Measurements from ENCODE around the gene LRRC8A.
"Not testable (repeated sequence)": the region's sequence is repeated elsewhere in the genome, so short reads cannot be mapped to it uniquely, and the experiment has no call there.

LRRC8A gene

DNA sequence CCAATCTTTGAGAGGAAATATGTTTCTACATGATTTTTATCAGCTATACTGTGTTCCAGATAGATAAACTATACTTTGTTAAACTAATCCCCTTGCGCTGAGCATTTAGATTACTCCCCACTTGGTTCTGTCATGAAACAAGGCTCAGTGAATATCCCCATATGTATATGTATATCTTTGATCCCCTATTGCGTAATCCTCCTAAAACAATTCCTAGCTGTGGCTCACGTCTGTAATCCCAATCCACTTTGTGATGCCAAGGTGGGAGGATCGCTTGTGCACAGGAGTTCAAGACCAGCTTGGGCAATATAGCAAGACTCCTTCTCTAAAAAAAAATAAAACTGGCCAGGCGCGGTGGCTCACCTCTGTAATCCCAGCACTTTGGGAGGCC is 41.6 kb downstream of the LRRC8A start:
- DNase-seq: no peak

DNA sequence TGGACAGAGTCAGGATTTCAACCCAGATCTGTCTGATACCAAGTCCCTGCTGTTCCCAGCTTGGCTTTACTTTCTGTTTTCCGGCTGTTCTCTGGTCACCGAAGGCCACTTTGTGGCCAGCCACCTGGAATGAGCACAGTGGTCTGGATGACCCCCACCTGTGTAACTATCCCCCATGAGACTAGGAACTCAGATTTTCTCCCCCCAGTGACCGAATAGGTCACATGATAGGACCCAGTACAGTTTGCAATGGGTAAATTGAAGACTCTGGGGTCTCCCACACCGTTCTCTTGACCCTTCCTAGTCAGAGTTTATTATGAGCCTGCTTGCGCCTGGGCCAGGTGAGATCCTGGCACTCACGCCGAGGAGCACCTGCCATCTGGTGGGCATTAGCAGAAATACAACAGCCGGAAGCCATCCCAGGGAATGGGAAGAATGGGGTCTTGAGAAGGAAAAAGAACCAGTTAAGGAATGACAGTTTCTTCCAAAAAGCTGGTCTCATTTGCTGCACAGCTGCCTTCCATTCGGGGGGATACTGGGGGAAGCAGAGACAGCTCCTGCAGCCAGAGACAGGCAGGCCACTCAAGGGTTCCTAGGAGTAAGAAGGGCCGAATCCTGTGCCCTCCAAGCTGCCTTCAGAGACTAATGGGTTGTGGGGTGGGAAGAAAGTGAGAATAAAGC is 45.9 kb downstream of the LRRC8A start:
- DNase-seq: no peak

DNA sequence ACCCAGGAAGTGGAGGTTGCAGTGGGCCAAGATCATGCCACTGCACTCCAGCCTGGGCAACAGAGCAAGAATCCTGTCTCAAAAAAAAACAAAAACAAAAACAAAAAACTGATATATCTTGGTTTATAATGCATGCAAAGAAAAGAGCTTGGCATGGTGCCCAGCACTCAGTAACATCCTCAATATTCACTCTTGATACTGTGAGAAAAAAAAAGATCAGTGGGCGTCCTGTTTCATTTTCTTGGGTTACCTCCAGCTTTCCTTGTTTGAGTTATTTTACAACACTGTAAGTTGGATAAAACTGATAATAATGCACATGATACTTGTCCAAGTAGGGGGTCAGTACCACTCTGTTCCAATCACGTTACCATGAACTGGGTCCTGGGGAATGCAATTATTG is 46.7 kb downstream of the LRRC8A start:
- DNase-seq: no peak

DNA sequence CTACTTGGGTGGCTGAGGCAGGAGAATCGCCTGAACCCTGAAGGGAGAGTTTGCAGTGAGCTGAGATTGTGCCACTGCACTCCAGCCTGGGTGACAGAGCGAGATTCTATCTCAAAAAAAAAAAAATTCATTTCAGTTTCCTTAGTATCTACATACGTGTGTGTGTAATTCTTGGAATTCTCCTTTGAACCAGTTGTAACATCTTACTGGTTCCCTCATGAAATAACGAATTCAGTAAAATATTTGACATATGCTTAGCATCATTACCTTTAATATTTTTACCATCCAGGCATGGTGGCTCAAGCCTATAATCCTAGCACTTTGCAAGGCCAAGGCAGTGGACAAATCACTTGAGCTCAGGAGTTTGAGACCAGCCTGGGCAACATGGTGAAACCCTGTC is 47.6 kb downstream of the LRRC8A start:
- DNase-seq: no peak

- DNase-seq: no peak
Observed at GRCh38 chr9:128933731-128934130, 51.8 kb downstream of the LRRC8A start.

- no peak for DNase-seq
Observed at GRCh38 chr9:128936171-128936865, 54.4 kb downstream of the LRRC8A start.

DNA sequence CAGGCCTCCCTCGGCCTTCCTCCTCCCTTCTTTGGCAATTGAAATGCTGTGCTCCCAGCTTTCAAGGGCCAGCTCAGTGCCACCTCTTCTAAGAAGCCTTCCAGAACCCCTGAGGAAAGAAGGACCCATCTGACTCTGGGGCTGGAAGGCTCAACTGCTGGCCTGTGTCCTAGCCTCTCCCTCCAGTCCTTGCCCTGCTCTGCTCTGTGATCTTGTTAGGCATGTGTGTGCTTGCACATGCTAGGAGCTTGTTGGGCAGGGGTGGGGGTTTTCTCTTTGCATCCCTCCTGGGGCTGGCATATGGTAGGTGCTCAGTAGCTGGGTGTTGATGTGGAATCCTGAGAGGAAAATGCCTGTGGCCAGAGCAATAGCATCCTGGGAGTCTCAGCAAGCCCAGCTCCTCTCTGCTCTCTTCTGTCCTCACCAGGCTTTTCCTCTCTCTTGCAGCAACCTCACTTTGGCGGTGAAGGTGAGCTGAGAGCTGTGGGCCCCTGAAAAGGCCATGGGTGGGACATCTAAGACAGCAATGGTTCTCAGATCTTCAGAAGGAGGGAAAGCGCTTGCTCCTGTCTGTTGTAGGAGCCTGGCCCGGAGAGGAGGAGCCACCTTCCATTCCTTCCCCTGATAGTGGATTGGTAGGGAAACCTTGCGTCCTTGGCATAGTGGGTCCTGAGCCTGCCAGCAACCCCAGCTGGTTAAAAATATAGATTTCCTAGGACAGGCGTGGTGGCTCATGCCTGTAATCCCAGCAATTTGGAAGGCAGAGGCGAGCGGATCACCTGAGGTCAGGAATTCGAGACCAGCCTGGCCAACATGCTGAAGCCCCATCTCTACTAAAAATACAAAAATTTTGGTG is 55.6 kb downstream of the LRRC8A start:
- DNase-seq: no peak

GRCh38 chr9:128940271-128940921 is 58.5 kb downstream of the LRRC8A start:
- DNase-seq: no peak

DNA sequence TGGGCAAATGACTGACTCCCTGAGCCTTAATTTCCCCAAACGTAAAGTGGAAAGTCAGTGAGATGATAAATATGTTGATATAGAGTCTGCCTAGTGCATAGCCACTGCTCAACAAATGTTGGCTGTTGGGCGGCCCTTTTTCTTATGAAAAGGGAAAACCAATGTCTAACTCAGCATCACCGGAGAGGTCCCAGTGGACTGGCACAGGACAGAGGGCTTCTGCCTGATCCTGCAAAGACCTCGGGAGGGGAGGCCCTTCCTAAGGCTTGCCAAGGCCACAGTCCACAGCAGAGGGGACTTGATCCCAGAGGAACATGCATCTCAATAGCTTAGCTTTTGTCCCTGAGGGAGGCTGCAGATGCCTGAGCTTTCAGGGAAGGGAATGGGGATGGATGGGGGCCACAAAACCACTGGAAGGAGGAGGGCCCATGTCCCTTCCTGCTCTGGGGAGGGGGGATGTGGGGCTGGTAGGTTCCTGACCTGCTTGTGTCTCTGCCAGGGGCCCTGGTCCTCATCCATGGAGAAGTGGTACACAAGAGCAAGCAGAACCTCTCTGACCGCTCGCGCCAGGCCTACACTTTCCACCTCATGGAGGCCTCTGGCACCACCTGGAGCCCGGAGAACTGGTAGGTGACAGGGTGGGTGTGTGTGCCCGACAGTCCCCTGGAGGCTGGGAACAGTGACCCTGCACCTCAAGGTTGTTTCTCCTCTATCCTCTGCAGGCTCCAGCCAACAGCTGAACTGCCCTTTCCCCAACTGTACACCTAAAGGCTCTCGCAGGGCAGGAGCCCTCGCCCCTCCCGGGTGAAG is 59.2 kb downstream of the LRRC8A start:
- no peak for DNase-seq

GRCh38 chr9:128943832-128944620 is 62.1 kb downstream of the LRRC8A start:
- no peak for DNase-seq

DNA sequence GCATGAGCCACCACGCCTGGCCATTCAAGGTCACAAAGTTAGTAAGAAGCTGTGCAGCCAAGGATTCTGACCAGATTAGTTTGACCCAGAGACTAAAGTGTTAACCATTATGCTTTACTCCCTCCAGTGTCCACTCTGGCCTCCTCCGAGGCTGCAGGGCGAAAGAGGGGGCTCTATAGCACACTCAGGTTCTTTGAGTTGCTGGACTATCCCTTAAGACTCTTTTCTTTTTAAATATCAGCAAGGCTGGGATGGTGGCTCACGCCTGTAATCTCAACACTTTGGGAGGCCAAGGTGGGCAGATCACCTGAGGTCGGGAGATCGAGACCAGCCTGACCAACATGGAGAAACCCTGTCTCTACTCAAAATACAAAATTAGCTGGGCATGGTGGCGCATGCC is 63.0 kb downstream of the LRRC8A start:
- not testable (repeated sequence) for DNase-seq

DNA sequence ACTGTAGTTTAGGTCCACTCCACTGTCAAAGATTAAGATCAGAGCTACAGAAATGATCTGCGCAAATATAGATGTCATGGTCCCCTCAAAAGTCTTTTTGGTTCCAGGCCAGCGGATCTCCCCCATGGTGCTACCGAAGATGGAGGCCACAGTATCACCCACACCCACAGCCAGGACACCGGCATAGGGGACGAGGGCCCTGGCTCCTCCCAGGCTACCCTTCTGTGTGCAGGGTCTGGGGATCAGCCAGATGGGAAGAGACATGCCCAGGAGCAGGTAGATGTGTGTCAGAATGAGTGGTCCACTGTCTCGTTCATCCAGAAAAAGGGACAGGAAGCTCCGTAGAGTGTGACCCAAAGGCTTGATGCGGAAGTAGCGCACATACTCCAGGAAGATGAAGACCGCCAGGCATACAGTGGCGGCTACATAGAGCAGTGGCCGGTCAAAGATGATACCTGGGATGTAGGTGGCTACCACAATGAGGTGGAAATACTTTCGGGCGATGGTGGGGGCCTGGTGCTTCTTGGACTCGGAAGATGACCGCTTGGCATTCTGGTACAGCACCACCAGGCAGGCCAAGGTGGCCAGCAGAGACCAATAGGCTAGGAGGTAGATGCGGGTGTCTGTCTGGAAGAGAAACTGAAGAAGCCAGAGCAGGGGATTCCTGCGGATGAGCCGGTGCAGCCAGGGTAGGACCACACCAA is 64.0 kb downstream of the LRRC8A start:
- DNase-seq: no peak

DNA sequence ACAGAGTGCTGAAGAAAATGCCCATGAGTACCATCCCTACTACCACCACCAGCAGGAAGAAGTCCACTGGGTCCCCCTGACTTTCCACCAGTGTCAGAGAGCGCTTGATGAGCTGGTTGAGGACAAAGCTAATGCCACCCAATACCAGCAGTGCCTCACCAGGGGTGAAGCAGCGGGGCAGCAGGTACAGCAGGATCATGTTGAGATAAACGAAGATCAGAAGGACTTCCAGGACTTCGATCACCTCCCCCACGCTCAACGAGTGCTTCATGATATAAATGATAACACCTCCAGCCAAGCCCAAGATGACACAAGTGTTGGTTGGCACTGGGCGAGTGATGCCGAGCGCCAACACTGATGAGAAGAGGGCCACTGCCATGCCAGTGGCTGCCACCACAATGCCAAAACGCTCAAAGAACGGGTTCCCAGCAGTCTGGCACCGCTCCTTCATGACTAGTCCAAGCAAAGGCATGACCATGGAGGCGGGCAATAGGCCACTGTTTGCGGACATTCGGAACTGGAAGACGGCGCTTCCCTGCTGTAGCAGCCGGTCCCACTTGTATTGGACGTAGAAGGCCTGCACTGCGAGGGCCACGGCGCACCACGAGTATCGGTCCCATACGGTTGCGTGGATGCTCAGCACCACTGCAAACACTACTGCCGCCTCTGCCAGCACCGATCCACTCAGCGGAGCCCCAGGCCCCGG is 64.8 kb downstream of the LRRC8A start:
- no peak for DNase-seq

GRCh38 chr9:128947277-128947526 is 65.3 kb downstream of the LRRC8A start:
- DNase-seq: no peak

GRCh38 chr9:128947527-128948301 is 65.8 kb downstream of the LRRC8A start, which contains the start of the genes DOLK and NUP188:
Gene DOLK, minus strand, starts transcription at chr9:128947603. Its CDS starts 300 bp downstream, at chr9:128947303.
Gene NUP188, plus strand, starts transcription at chr9:128947699. Its CDS starts 21 bp downstream, at chr9:128947720.
- DNase-seq: peak; percentile 68 to 72

DNA sequence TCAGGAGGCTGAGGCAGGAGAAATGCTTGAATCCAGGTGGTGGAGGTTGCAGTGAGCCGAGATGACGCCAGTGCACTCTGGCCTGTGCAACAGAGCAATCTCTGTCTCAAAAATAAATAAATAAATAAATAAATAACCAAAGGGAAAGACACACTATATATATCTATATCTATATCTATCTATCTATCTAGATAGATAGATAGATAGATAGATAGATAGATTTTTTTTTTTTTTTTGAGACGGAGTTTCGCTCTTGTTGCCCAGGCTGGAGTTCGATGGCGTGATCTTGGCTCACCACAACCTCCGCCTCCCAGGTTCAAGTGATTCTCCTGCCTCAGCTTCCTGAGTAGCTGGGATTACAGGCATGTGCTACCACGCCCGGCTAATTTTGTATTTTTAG is 79.5 kb downstream of the LRRC8A start:
- not testable (repeated sequence) for DNase-seq

Measured in AML-193 (cell line).